Measurements from ENCODE around the gene SLIT3.

SLIT3 gene

GRCh38 chr5:168943091-168943884, 357.7 kb downstream of the SLIT3 start:
- no peak for DNase-seq

GRCh38 chr5:168941901-168942300, 359.0 kb downstream of the SLIT3 start:
- DNase-seq: no peak

GRCh38 chr5:168940712-168941111, 360.2 kb downstream of the SLIT3 start:
- no peak for DNase-seq

- no peak for DNase-seq
Measured at GRCh38 chr5:168939887-168940544, 360.9 kb downstream of the SLIT3 start.

GRCh38 chr5:168939156-168939800, 361.7 kb downstream of the SLIT3 start:
- DNase-seq: no peak

GRCh38 chr5:168936511-168936910, 364.4 kb downstream of the SLIT3 start:
- no peak for DNase-seq

- no peak for DNase-seq
Measured at GRCh38 chr5:168935183-168935582, 365.8 kb downstream of the SLIT3 start.

- DNase-seq: no peak
Measured at GRCh38 chr5:168934169-168934568, 366.8 kb downstream of the SLIT3 start.

- no peak for DNase-seq
Measured at GRCh38 chr5:168932400-168933189, 368.3 kb downstream of the SLIT3 start.

GRCh38 chr5:168931638-168932345, 369.1 kb downstream of the SLIT3 start:
- no peak for DNase-seq

GRCh38 chr5:168929656-168930055, 371.3 kb downstream of the SLIT3 start:
- DNase-seq: no peak

GRCh38 chr5:168925160-168925559, 375.8 kb downstream of the SLIT3 start:
- no peak for DNase-seq

- no peak for DNase-seq
Measured at GRCh38 chr5:168921147-168921866, 379.6 kb downstream of the SLIT3 start.

- DNase-seq: no peak
Measured at GRCh38 chr5:168920019-168920810, 380.7 kb downstream of the SLIT3 start.

GRCh38 chr5:168917947-168918600, 382.9 kb downstream of the SLIT3 start:
- no peak for DNase-seq

GRCh38 chr5:168916852-168917251, 384.1 kb downstream of the SLIT3 start:
- no peak for DNase-seq

- no peak for DNase-seq
Measured at GRCh38 chr5:168916266-168916665, 384.7 kb downstream of the SLIT3 start.

GRCh38 chr5:168914491-168914890, 386.4 kb downstream of the SLIT3 start:
- no peak for DNase-seq

GRCh38 chr5:168910874-168911273, 390.1 kb downstream of the SLIT3 start:
- DNase-seq: no peak

GRCh38 chr5:168908207-168908606, 392.7 kb downstream of the SLIT3 start:
- no peak for DNase-seq

Data from stimulated activated naive CD4-positive, alpha-beta T cell treated with Interleukin-2 at 50 U/mL for 16 hours (primary cell).